ENCODE data around the gene TAF1C.
"Not testable (repeated sequence)": the region's sequence is repeated elsewhere in the genome, so short reads cannot be mapped to it uniquely, and the experiment has no call there.

TAF1C gene

GRCh38 chr16:84212154-84212553 lies 25.3 kb upstream of the TAF1C start:
- DNase-seq (ENCODE audit: low spot score), result no peak

DNA sequence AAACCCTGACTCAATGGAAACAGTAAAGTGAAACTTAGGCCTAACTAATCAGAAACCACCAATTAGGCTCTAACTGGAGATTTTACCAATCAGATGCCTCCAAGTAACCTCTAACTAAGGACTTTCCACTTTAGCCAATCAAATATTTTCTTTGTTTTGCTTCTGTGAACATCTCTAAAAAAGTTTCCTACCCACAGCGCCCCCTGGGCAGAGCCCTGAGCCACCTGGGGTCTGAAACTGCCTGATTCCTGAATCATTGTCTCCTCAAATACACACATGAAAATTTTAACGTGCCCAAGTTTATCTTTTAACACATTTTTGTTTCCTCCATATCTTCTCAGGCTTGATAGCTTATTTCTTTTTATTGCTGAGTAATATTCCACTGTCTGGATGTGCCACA lies 23.1 kb upstream of the TAF1C start:
- DNase-seq (ENCODE audit: low spot score), result no peak

GRCh38 chr16:84207879-84208278 lies 21.0 kb upstream of the TAF1C start:
- no peak for DNase-seq (ENCODE audit: low spot score)

DNA sequence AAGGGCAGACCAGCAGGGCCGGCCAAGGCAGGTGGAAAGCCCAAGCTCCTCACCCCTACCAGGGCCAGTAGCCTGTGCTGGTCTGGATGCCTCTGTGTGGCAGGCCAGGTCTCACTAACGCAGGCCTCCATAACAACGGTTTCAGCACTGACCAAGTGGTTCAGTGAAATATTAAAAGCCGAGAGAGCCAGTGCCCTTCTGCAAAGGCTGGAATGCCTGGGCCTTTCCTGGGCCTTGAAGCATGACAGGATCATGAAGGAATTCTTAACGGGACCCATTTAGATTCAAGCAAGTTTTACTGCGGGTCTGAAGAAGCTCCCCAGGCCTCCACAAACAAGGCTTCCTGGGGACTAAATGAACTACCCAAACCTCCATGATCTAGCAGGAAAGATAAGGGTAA lies 20.4 kb upstream of the TAF1C start:
- DNase-seq (ENCODE audit: low spot score), result no peak

GRCh38 chr16:84205976-84206691 lies 19.3 kb upstream of the TAF1C start:
- no peak for DNase-seq (ENCODE audit: low spot score)

DNA sequence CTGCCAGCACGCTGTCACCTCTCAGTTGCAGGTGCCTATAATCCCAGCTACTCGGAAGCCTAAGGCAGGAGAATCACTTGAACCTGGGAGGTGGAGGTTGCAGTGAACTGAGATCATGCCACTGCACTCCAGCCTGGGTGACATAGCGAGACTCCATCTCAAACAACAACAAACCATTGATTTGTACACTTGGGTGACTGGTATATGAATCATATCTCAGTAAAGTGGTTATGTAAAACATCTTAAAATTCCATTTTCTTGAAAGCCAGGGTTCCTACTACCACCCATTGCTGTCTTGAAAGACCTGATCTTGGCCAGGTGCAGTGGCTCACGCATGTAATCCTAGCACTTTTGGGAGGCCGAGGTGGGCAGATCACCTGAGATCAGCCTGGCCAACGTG lies 18.3 kb upstream of the TAF1C start:
- peak; percentile 56 for DNase-seq (ENCODE audit: low spot score)

DNA sequence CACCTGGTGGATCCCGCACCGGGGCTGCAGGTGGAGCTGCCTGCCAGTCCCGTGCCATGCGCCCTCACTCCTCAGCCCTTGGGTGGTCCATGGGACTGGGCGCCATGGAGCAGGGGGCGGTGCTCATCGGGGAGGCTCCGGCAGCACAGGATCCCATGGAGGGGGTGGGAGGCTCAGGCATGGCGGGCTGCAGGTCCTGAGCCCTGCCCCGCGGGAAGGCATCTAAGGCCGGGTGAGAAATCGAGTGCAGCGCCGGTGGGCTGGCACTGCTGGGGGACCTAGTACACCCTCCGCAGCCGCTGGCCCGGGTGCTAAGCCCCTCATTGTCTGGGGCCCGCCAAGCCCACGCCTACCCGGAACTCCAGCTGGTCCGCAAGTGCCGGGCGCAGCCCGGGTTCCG lies 17.7 kb upstream of the TAF1C start:
- not testable (repeated sequence) for DNase-seq (ENCODE audit: low spot score)

DNA sequence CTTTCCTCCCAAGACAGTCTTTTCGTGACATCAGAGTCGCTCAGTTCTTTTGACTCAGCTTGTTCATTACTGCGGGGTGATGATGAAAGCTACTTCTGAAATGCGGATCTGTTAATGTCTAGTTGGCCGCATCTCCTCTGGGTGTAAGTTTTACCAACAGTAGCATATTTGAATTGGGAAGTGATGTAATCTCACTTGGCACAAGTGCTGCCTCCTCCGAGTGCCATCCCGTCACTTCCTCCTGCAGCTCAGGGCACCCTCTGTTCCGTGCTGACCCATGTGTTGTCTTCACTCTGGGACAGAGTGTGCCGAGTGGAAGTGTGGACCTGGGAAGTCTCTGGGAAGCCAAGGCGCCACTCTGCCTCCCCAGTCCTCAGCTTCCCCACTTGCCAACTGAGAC lies 13.0 kb upstream of the TAF1C start:
- DNase-seq (ENCODE audit: low spot score), result no peak

GRCh38 chr16:84199097-84199496 lies 12.2 kb upstream of the TAF1C start:
- no peak for DNase-seq (ENCODE audit: low spot score)

DNA sequence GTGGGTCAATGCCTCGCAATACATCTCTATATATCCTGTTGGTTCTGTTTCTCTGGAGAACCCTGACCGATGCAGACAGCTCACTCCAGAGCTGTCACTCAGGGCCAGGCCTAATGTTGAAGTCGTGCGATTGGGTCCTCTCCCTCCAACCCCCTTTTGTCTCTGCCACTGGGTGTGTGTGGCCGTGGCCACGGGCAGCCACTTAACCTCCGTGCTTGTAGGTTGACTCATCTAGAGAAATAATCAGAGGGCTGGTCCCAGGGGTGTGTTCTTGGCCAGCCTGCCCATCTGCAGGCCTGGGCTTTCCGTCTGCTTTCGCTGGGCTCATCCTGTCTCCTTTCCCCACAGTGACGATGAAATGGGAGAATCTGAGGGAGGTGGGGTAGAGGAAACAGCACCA lies 11.5 kb upstream of the TAF1C start:
- DNase-seq (ENCODE audit: low spot score), result peak; percentile 88

GRCh38 chr16:84197466-84198128 lies 10.7 kb upstream of the TAF1C start:
- DNase-seq (ENCODE audit: low spot score), result no peak

DNA sequence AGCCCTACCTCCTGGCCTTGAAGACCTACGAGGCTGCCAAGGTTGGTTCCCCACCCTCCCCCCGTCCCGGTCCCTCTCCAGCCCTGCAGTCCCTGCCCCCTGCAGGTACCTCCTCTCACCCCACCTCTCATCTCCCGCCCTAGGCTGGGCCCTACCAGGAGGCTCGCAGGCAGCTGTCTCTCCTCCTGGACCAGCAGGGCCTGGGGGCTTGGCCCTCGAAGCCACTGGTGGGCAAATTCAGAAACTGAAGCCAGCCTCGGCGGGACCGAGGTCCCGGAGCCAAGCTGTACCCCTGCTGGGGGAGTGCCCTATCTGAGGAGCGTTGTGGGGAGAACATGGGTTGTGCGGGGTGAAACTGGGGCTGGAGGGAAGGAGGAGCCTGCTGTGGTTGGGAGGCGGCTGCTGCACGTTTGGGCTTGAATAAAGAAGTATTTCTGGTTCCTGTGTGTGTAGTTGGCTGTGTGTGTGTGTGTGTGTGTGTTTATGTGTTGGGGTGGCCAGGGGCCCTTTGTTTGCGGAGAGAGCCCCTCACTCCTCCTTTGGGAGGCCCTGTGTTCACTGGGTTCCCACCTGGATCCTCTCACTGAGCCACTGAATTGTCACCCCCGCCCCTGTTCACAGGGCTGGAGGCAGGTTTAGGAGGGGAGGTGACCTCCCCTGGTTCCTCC lies 10.0 kb upstream of the TAF1C start:
- no peak for DNase-seq (ENCODE audit: low spot score)

DNA sequence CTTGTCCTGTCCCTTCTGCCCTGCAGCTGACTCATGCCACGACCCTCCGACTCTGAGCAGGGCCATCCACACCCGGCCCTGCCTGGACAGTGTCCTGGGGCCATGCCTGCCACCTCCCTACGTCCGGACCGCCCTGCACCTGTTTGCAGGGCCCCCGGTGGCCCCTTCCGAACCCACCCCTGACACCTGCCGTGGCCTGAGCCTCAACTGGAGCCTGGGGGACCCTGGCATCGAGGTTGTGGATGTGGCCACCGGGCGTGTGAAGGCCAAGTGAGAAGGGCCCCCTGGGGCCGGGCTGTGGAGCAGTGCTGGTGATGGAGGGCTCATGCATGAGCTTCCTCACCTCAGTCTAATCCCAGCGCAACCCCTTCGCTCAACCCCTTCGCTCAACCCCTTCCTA lies 9.2 kb upstream of the TAF1C start:
- no peak for DNase-seq (ENCODE audit: low spot score)

GRCh38 chr16:84195201-84196093 lies 8.6 kb upstream of the TAF1C start:
- DNase-seq (ENCODE audit: low spot score), result no peak

GRCh38 chr16:84194470-84195200 lies 7.8 kb upstream of the TAF1C start:
- DNase-seq (ENCODE audit: low spot score), result no peak

DNA sequence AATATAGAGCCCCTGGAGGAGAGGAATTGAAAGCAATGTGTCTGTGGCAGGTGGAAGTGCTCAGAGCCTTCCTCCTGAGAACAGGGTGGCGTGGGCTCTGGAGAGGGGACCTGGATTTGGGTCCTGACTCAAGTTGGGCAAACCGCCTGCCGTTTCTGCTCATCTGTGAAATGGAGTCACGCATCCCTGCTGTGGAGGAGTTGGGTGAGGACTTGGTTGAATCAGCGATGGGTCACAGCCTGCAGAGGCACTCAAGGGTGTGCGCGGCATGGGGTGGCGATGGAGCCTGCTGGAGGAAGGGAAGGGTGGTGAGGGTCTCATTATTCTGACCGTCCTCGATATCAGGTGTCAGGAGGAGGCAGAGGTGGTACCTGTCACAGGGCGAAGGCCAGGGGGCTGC lies 7.2 kb upstream of the TAF1C start:
- DNase-seq (ENCODE audit: low spot score), result no peak

GRCh38 chr16:84193480-84193879 lies 6.6 kb upstream of the TAF1C start:
- DNase-seq (ENCODE audit: low spot score), result no peak

DNA sequence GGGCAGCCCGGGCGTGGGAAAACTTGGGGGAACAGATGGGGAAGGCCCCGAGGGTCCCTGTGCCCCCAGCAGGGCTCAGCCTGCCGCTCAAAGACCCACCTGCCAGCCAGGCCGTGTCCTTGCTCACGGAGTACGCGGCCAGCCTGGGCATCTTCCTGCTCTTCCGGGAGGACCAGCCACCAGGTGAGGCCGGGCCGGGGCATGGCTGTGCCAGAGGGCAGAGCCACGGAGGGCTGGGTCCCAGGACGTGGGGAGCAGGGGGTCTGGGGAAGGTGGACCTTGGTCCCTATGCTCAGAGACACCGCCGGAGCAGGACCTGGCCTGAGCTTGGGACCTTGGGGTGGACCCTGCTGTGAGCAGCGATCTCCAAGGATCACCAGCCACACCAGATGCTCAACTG lies 4.6 kb upstream of the TAF1C start:
- no peak for DNase-seq (ENCODE audit: low spot score)

GRCh38 chr16:84190731-84191388 lies 4.0 kb upstream of the TAF1C start, which contains the start of gene ADAD2:
TSS of gene ADAD2 (plus strand) at chr16:84191157. CDS start at chr16:84191231, 74 bp downstream.
- DNase-seq (ENCODE audit: low spot score), result no peak

DNA sequence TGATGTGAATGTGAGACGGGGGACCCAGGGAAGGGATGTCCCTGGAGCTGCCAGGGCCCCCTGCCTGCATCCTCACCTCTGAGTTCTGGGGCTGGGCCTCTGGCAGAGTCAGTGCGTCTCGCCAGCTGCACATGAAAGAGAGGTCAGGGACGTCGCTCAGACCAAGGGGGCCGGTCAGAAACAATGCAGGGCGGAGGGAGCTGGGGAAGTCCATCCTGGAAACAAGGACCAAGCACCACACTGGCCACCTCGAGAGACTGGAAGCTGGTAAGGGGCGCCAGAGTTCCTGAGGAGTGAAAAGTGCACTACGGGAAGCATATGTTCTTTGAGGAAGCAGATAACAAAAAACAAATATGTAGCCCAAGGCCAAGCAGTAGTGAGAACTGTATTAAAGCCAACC lies 2.1 kb downstream of the TAF1C start:
- DNase-seq (ENCODE audit: low spot score), result no peak

Measured in hepatic stellate cell (primary cell).